CD4-positive, alpha-beta T cell treated with Interleukin-21 for 1 hour (primary cell): ENCODE results near the gene RNH1.

Experiments
- DNase-seq: peaks from one replicate; pipeline ENCODE4 v3.0.0-alpha.2; 2020

The RNH1 gene

GRCh38 chr11:506995-507726 is at the start of gene RNH1:
TSS of gene RNH1 (minus strand) at chr11:507242. CDS start at chr11:502162, 5,080 bp downstream.
- peak; percentile 98 for DNase-seq

DNA sequence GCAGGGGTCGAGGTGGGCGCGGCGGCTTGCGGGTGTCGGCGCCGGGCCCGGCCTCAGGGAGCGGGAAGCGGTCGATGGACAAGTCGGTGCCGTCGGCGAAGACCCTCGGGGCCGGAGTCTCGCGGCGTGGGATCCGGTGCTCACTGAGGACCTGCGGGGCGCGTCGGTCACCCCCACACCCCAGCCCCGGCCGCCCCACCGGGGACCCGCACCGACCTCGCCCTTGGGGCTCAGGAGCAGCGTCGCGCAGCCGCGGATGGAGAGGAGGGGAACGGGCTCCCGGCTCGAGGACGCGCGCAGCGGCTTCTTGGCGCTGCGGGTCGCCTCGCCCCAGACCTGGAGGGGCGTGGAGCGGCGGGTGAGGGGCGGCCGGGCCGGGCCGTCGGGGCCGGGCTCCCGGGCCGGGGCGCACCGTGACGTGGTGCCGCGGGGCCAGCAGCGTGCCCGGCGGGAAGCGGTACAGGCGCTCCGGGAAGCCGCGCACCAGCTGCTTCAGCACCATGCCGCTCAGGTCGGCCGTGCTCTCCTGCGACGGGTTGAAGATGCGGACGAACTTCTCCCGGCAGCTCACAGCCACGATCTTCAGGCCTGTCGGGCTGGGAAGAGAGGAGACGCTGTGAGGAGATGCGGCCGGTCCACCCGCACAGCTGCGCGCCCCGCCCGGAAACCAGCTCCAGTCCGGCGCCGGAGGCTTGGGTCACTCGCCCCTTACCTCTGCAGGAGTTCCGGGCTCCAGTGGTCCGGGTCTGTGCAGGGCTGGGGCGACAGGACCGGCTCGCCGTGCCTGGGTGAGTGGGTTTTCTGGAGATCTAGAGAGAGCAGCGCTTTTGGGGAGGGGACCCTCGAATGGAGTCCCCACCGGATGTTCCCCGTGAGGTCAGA is 49.0 kb upstream of the RNH1 start:
- DNase-seq, result no peak

GRCh38 chr11:555227-555779 is 48.3 kb upstream of the RNH1 start:
- no peak for DNase-seq

- peak; percentile 83 for DNase-seq
These were observed 47.6 kb upstream of the RNH1 start for GRCh38 chr11:554428-555226.

DNA sequence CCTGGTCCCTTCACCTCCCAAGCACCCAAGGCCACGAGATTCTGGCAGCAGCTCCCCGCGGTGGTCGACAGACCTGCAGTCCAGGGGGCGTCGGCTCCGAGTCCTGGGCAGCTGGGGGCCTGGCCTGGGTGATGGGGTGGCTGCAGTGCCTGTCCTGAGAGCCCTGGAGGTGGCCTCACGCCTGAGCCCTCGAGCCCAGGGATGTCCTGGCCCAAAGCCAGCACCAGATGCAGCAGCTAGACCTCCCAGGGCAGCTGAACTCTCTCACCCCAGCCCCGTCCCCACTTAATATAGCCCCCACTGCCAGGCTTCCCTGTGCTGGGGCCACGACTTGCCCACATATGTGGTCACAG is 46.9 kb upstream of the RNH1 start:
- DNase-seq, result no peak

DNA sequence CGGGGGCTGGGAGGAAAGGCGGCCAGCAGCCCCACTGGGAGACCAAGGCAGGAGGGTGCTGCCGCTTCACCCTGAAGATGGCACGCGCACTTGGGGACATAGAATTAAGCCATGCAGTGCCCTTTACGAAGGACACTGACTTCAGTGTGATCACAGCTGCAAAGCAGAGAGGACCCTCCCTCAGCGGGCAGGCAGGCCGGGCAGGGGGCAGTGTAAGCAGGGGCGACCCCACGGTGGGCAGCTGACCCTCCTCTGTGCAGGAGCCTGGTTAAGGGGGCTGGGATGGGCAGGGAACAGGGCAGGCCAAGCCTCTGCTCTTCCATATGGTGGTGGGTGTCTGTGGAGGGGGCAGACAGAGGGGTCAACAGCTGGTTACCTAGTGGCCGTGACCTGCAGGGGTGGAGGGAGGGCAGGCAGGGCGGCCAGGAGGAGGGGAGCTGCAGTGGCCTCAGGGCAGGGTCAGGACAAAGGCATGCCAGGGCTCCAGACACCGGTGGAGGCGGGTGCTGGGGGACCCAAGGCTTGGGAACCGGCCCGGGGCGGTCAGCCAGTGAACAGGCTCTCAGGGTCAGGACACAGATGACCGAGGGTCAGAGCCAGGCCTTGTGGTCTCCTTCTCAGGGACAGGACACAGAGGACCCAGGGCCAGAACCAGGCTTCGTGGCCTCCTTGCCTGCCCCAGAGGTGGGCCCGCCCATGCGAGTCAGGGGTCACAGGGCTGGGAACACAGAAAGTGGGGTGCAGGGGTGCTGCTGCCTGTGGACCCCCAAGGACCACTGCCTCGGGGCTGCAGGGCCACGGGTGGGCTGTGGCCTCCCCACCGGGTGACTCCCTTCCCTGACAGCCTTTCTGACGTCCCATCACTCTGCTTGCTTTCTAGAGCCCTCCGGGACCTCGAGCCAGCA is 46.3 kb upstream of the RNH1 start:
- no peak for DNase-seq

- DNase-seq, result no peak
These were observed 44.6 kb upstream of the RNH1 start for GRCh38 chr11:551596-551995.

GRCh38 chr11:551131-551530 is 44.1 kb upstream of the RNH1 start:
- no peak for DNase-seq

GRCh38 chr11:550746-551085 is 43.7 kb upstream of the RNH1 start:
- DNase-seq, result no peak

DNA sequence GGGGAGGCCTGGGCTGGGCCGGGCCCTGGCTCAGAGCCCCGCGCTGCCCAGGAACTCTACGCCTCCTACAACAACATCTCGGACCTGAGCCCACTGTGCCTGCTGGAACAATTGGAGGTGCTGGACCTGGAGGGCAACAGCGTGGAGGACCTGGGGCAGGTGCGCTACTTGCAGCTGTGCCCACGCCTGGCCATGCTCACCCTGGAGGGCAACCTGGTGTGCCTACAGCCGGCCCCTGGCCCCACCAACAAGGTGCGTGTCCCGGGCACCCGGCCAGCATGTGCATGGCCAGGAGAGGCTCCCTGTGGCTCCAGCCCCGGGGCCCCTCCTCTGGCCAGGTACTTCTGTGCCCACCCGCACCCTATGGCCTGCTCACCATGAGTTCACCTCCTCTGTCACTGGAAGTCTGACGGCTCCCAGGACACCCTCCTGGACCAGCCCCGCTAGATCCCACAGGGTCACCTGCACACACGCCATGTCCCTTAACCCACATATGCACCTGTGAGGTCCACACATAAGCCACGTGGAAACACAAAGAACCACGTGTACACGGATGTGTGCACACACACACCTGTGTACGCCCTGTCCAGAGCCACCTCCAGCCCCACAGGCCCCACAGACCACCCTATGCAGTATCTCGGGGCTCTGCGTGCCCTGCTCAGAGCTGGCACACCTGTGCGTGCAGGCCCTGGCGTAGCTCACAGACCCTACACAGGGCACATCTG is 43.1 kb upstream of the RNH1 start:
- DNase-seq, result no peak

DNA sequence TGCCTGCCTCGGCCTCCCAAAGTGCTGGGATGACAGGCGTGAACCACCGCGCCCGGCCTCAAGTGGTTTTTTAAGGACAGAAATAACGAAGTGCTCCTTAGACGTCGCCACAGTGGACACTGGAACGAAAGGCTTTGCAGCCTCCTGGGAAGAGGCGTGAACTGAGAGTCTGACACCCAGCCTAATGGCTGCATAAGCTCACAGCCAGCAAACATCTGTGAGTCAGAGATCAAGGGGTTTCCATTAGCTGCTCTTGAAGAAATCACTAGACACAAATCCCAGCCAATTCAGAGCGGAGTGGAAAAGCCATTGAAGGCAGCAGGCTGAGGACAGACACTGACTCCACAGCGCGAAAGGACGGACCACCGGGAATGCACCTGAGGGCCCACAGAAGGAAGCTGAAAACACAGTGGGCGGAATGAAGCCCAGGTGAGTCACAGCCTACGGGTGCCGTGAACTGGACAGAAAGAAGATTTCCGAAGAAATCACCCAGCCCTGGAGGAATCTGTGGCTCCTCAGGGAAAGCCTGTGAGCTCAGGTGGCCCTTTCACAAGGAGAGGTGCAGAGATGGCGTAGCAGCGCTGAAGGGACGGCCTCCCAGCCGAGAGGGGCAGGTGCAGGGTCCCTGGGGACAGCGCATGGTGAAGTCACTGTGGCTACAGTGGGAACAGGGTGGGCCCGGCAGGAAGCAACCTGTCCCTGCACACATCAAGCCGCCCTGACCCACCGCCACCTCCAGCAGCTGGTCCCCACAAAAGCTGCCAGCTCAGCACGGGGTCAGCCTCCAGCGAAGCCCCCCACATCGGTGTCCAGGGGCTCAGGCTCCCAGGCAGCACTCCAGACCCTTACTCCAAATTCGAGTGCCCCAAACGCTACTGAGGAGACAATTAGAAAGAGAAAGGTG is 41.9 kb upstream of the RNH1 start:
- no peak for DNase-seq

- DNase-seq, result no peak
These were observed 38.1 kb upstream of the RNH1 start for GRCh38 chr11:545171-545570.

- DNase-seq, result no peak
These were observed 37.8 kb upstream of the RNH1 start for GRCh38 chr11:544817-545166.

DNA sequence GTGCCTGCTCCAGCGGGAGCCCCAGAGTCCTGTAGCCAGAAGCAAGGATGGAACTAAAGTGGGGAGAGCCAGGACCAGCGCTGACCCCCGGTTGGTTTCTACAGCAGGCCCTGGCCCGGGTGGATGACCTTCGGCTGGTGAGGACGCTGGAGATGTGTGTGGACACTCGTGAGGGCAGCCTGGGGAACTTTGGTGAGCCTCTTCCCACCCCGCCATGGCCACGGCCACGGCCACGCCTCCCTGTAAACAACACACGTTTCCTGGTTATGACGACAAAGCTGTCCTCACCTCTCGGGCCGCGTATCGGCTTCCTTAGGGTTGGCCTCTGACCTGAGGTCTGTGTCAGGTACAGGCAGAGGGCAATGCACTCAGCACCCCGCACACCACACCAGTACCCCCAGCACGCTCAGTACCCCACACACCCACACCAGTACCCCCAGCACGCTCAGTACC is 34.4 kb upstream of the RNH1 start:
- DNase-seq, result no peak

GRCh38 chr11:540583-541432 is 33.8 kb upstream of the RNH1 start:
- no peak for DNase-seq

- DNase-seq, result no peak
These were observed 33.0 kb upstream of the RNH1 start for GRCh38 chr11:539971-540481.

DNA sequence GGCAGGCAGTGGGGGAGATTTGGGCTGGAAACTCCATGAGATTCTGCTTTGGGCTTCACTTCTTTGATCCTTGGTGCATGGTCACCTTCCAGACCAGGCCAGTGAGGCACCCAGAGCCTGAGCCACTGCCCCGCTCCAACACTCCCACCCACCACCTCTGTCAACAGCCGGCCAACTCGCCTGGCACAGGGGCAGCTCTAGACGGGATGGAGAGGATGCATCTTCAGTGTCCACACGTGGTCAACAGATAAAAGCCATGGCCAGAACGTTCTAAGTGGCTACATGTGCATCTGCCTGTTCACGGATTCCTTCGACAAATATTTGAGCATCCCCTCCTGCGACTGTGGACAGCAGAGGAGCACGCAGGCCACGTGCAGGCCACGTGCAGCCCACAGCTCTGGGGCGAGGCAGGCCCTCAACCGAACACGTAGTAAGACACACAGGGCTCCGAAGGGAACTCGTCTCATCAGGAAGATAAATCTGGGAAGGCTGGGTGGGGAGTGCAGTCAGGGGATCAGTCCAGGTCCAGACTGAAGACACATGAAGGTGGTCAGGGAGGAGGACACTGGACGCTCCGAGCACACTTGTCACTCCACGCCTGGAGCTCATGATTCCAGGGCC is 31.5 kb upstream of the RNH1 start:
- DNase-seq, result no peak

- no peak for DNase-seq
These were observed 30.8 kb upstream of the RNH1 start for GRCh38 chr11:537622-538430.
